MCF 10A (cell line): ENCODE data around the gene EMCN. TPM values are rescaled to one million over a fixed set of nuclear protein-coding genes. Genes with fewer than 3 reads are reported as not detected.
A peak's percentile ranks its signal among the peaks of the same experiment; 100 is the strongest.
"Not testable (repeated sequence)": the region's sequence is repeated elsewhere in the genome, so short reads cannot be mapped to it uniquely, and the experiment has no call there.

Experiments used
- BruUV-seq: library from RNA; stranded (reverse); fragments of 400-500 nt; replicated peaks from 2 replicates; lab custom pipeline; 2021; lab: Mats Ljungman, UMichigan
- CTCF ChIA-PET: fragments of 300-600 bp; sonication (Branson Sonifier 250); formaldehyde crosslinking; extraction: SDS; loops from one replicate; lab custom pipeline; 2021; ENCODE audit warnings: antibody characterized with exemption, inconsistent platforms; lab: Yijun Ruan, JAX
- POLR2A ChIA-PET: fragments of 300-600, 350-650 bp; sonication (Branson Sonifier 250); formaldehyde crosslinking; extraction: SDS; loops from one replicate; lab custom pipeline; 2020; ENCODE audit warnings: antibody characterized with exemption, inconsistent platforms; lab: Yijun Ruan, JAX
- DNase-seq: peaks from one replicate; pipeline ENCODE4 v3.0.0-alpha.2; 2018; ENCODE audit not compliant: unreplicated experiment
- H3K27ac Mint-ChIP-seq: one replicate; pipeline ENCODE4 v1.8.0; 2022; ENCODE audit warnings: mild to moderate bottlenecking, low read depth, mixed read lengths; ENCODE audit not compliant: unreplicated experiment
- H3K27me3 Mint-ChIP-seq: one replicate; pipeline ENCODE4 v1.8.0; 2022; ENCODE audit warnings: mixed read lengths; ENCODE audit not compliant: insufficient read depth, unreplicated experiment
- H3K36me3 Mint-ChIP-seq: one replicate; pipeline ENCODE4 v1.8.0; 2022; ENCODE audit warnings: mild to moderate bottlenecking, moderate library complexity, mixed read lengths; ENCODE audit not compliant: insufficient read depth, unreplicated experiment
- H3K4me1 Mint-ChIP-seq: one replicate; pipeline ENCODE4 v1.8.0; 2022; ENCODE audit warnings: mixed read lengths; ENCODE audit not compliant: insufficient read depth, unreplicated experiment
- H3K4me3 Mint-ChIP-seq: one replicate; pipeline ENCODE4 v1.8.0; 2022; ENCODE audit warnings: mild to moderate bottlenecking, moderate library complexity, mixed read lengths; ENCODE audit not compliant: unreplicated experiment
- H3K9me3 Mint-ChIP-seq: one replicate; pipeline ENCODE4 v1.8.0; 2022; ENCODE audit warnings: mixed read lengths; ENCODE audit not compliant: unreplicated experiment
- CTCF ChIP-seq: fragments of 200-600 bp; IDR thresholded peaks from one replicate; pipeline ENCODE4 v1.8.0; 2022; ENCODE audit warnings: antibody characterized with exemption, mild to moderate bottlenecking; ENCODE audit not compliant: unreplicated experiment
- intact Hi-C: fragments of 100-400 bp; cut with micrococcal nuclease; formaldehyde crosslinking; loops from 2 replicates; pipeline ENCODE4 v1.14.1; 2022
- total RNA-seq: library from RNA; stranded (reverse); gene quantifications from 2 replicates; pipeline ENCODE4 v1.2.3, GENCODE V29; 2022

The EMCN gene
- total RNA-seq, 1 experiment from 2014 or later = not detected

GRCh38 chr4:100386270-100386669, 131.6 kb downstream of the EMCN start:
- POLR2A ChIA-PET = interaction anchor here (0.9 kb wide), 2 partner anchors 13 to 26 kb away, joined by 3 read pairs; no protein-coding TSS in a partner anchor
- intact Hi-C loops = no loop called here
- H3K9me3 Mint-ChIP-seq = no peaks in the 10 kb centered on the region
- BruUV-seq = no TSS peak
- H3K36me3 Mint-ChIP-seq = no peaks in the 10 kb centered on the region
- DNase-seq = no peak
- H3K27me3 Mint-ChIP-seq = no peaks in the 10 kb centered on the region
- H3K27ac Mint-ChIP-seq = no peak overlapping the region
- no peak for TF ChIP-seq CTCF
- H3K4me3 Mint-ChIP-seq = no peak overlapping the region
- CTCF ChIA-PET = no interaction called here
- H3K4me1 Mint-ChIP-seq = no peaks in the 10 kb centered on the region

GRCh38 chr4:100380401-100380800, 137.4 kb downstream of the EMCN start:
- H3K27ac Mint-ChIP-seq, DNase-seq, H3K4me3 Mint-ChIP-seq, intact Hi-C loops, H3K36me3 Mint-ChIP-seq, POLR2A ChIA-PET, BruUV-seq, H3K4me1 Mint-ChIP-seq, H3K27me3 Mint-ChIP-seq: not testable (repeated sequence)
- H3K9me3 Mint-ChIP-seq = peaks cover 14% of the 10 kb centered on the region
- CTCF ChIA-PET = interaction anchor here (0.6 to 0.7 kb wide), 2 partner anchors 12 to 899 kb away, joined by 5 read pairs; no protein-coding TSS in a partner anchor

- peak; percentile 27 for DNase-seq
- Mint-ChIP-seq H3K36me3 (no peaks in the 10 kb centered on the region), H3K4me1 (peaks cover 5% of the 10 kb centered on the region), H3K9me3 (peaks cover 14% of the 10 kb centered on the region), H3K27ac (no peak overlapping the region), H3K4me3 (no peak overlapping the region), H3K27me3 (no peaks in the 10 kb centered on the region)
- ChIA-PET POLR2A (interaction anchor here (0.7 kb wide), 1 partner anchor 1272 kb away, joined by 3 read pairs; no protein-coding TSS in a partner anchor), CTCF (interaction anchor here (0.6 kb wide), 1 partner anchor 283 kb away, joined by 3 read pairs; no protein-coding TSS in a partner anchor)
- intact Hi-C loops = no loop called here
- TF ChIP-seq CTCF = no peak
- BruUV-seq = no TSS peak
These were observed 138.2 kb downstream of the EMCN start for GRCh38 chr4:100379583-100380105.

- no peak for TF ChIP-seq CTCF
- Mint-ChIP-seq H3K4me1 (no peaks in the 10 kb centered on the region), H3K36me3 (no peaks in the 10 kb centered on the region), H3K9me3 (peaks cover 7% of the 10 kb centered on the region), H3K27me3 (no peaks in the 10 kb centered on the region), H3K4me3 (no peak overlapping the region), H3K27ac (no peak overlapping the region)
- CTCF ChIA-PET = interaction anchor here (1.2 kb wide), 1 partner anchor 374 kb away, joined by 3 read pairs; no protein-coding TSS in a partner anchor
- no TSS peak for BruUV-seq
- intact Hi-C loops = no loop called here
- POLR2A ChIA-PET = no interaction called here
- peak; percentile 25 for DNase-seq
These were observed 145.4 kb downstream of the EMCN start for GRCh38 chr4:100372432-100372831.
